H1 (cell line): Measurements from ENCODE around the gene MEX3C. TPM values are rescaled to one million over a fixed set of nuclear protein-coding genes. Genes with fewer than 3 reads are reported as not detected.

ENCODE experiments used
- TAF7 ChIP-seq: optimal IDR thresholded peaks from 2 replicates; pipeline ENCODE3; 2011; ENCODE audit warnings: low read depth, mild to moderate bottlenecking, inconsistent platforms, low read length, moderate library complexity, borderline replicate concordance
- polyA plus RNA-seq, 7 experiments: library from polyadenylated mRNA; depleted of rRNA in 3 of 7; stranded (reverse) in 5 of 7; unstranded in 2 of 7; fragments of >200 nt in 5 of 7; fragments of 200-250 nt in 2 of 7; gene quantifications; 1 replicate in 5 of 7; 2 replicates in 1 of 7; 4 replicates in 1 of 7; pipeline versions ENCODE4 v1.2.1 to v1.2.3, GENCODE V29; 2011 to 2013; ENCODE audit warnings: missing spikeins in 2 of 7, mixed read lengths in 2 of 7
- total RNA-seq: library from RNA; stranded (reverse); fragmentation: NEBNext Ultra II Directional; extraction: Animal tissue kit (Norgen Biotek cat#: 25700); gene quantifications from 2 replicates; pipeline ENCODE4 v1.2.1, GENCODE V29; 2021

The MEX3C gene
- total and polyA plus RNA-seq, 2 of the 8 experiments (the other 6 are each of a cell fraction or from before 2014, with no cell fraction given): 48.2 to 103 TPM

GRCh38 chr18:51241226-51241625 lies 43.7 kb upstream of the MEX3C start (continued):
- TF ChIP-seq TAF7: no peak
